ENCODE results near the gene PLCL2. TPM values are rescaled to one million over a fixed set of nuclear protein-coding genes. Genes with fewer than 3 reads are reported as not detected.

Gene PLCL2
- total RNA-seq, 1 donor from 2014 or later: 5.6 TPM

- no peaks in the 10 kb centered on the region for H3K9me3 ChIP-seq
These were observed 21.9 kb downstream of the PLCL2 start for GRCh38 chr3:16906682-16907081.

GRCh38 chr3:16907243-16907642 is 22.5 kb downstream of the PLCL2 start:
- peak overlapping the region; percentile 6 for H3K27ac ChIP-seq
- no peaks in the 10 kb centered on the region for H3K36me3 ChIP-seq
- H3K9me3 ChIP-seq: no peaks in the 10 kb centered on the region
- no peaks in the 10 kb centered on the region for H3K27me3 ChIP-seq
- TF ChIP-seq CTCF (IDR thresholded peaks at IDR 0.05) (no peak), POLR2A (IDR thresholded peaks at IDR 0.05) (no peak), POLR2AphosphoS5 (IDR thresholded peaks at IDR 0.05; ENCODE audit: insufficient read depth in 1 of 2, low read depth in 1 of 2) (no peak)
- intact Hi-C loops (cut with DNase I): no loop called here
- H3K4me3 ChIP-seq: no peak overlapping the region
- DNase-seq (ENCODE audit: extremely low spot score in 2 of 2): no peak
- peaks cover 10% of the 10 kb centered on the region for H3K4me1 ChIP-seq

More at GRCh38 chr3:16906682-16907081, 21.9 kb downstream of the PLCL2 start:
- Histone ChIP-seq H3K36me3 (no peaks in the 10 kb centered on the region), H3K4me1 (peaks cover 10% of the 10 kb centered on the region), H3K27me3 (no peaks in the 10 kb centered on the region), H3K27ac (peak overlapping the region; percentile 6), H3K4me3 (no peak overlapping the region)
- intact Hi-C loops (cut with DNase I): no loop called here
- TF ChIP-seq POLR2AphosphoS5 (IDR thresholded peaks at IDR 0.05; ENCODE audit: insufficient read depth in 1 of 2, low read depth in 1 of 2): no peak
- DNase-seq (ENCODE audit: extremely low spot score in 2 of 2): no peak

GRCh38 chr3:16908016-16908807 is 23.5 kb downstream of the PLCL2 start:
- Histone ChIP-seq H3K27me3 (no peaks in the 10 kb centered on the region), H3K9me3 (no peaks in the 10 kb centered on the region), H3K4me3 (no peak overlapping the region)

GRCh38 chr3:16908896-16909295 is 24.1 kb downstream of the PLCL2 start:
- no peak for DNase-seq (ENCODE audit: extremely low spot score in 2 of 2)
- Histone ChIP-seq H3K27me3 (no peaks in the 10 kb centered on the region), H3K27ac (no peak overlapping the region), H3K9me3 (no peaks in the 10 kb centered on the region), H3K4me3 (no peak overlapping the region), H3K4me1 (peaks cover 10% of the 10 kb centered on the region), H3K36me3 (no peaks in the 10 kb centered on the region)
- intact Hi-C loops (cut with DNase I): no loop called here
- no peak for TF ChIP-seq POLR2AphosphoS5 (IDR thresholded peaks at IDR 0.05; ENCODE audit: insufficient read depth in 1 of 2, low read depth in 1 of 2)
- TF ChIP-seq POLR2A (IDR thresholded peaks at IDR 0.05): no peak
- no peak for TF ChIP-seq CTCF (IDR thresholded peaks at IDR 0.05)

More at GRCh38 chr3:16908016-16908807, 23.5 kb downstream of the PLCL2 start:
- intact Hi-C loops (cut with DNase I): no loop called here
- TF ChIP-seq POLR2A (IDR thresholded peaks at IDR 0.05) (no peak), CTCF (IDR thresholded peaks at IDR 0.05) (no peak), POLR2AphosphoS5 (IDR thresholded peaks at IDR 0.05; ENCODE audit: insufficient read depth in 1 of 2, low read depth in 1 of 2) (no peak)
- no peak overlapping the region for H3K27ac ChIP-seq
- no peaks in the 10 kb centered on the region for H3K36me3 ChIP-seq
- peaks cover 10% of the 10 kb centered on the region for H3K4me1 ChIP-seq
- no peak for DNase-seq (ENCODE audit: extremely low spot score in 2 of 2)

- no peak for DNase-seq (ENCODE audit: extremely low spot score in 2 of 2)
- Histone ChIP-seq H3K4me1 (peaks cover 10% of the 10 kb centered on the region), H3K27me3 (no peaks in the 10 kb centered on the region), H3K9me3 (no peaks in the 10 kb centered on the region), H3K36me3 (no peaks in the 10 kb centered on the region), H3K4me3 (no peak overlapping the region), H3K27ac (no peak overlapping the region)
- intact Hi-C loops (cut with DNase I): no loop called here
- TF ChIP-seq POLR2AphosphoS5 (IDR thresholded peaks at IDR 0.05; ENCODE audit: insufficient read depth in 1 of 2, low read depth in 1 of 2): no peak
- TF ChIP-seq POLR2A (IDR thresholded peaks at IDR 0.05): no peak
- no peak for TF ChIP-seq CTCF (IDR thresholded peaks at IDR 0.05)
These were observed 25.0 kb downstream of the PLCL2 start for GRCh38 chr3:16909802-16910201.

All from vagina (tissue), 2 donors.